ENCODE results near the gene BCL6B.

BCL6B gene

GRCh38 chr17:6994666-6995256, 28.1 kb upstream of the BCL6B start:
- no peak for TF ChIP-seq CTCF (IDR thresholded peaks at IDR 0.05; ENCODE audit: extremely low read depth, missing control alignments)
- DNase-seq (ENCODE audit: low spot score): no peak

- peak; percentile 25 for DNase-seq (ENCODE audit: low spot score)
- no peak for TF ChIP-seq CTCF (IDR thresholded peaks at IDR 0.05; ENCODE audit: extremely low read depth, missing control alignments)
Observed at GRCh38 chr17:6995500-6996255, 27.2 kb upstream of the BCL6B start, which contains the start of gene ALOX12. Gene ALOX12 (plus strand): TSS chr17:6996049. CDS start chr17:6996118, 69 bp downstream.

GRCh38 chr17:6996256-6997011, 26.4 kb upstream of the BCL6B start:
- no peak for TF ChIP-seq CTCF (IDR thresholded peaks at IDR 0.05; ENCODE audit: extremely low read depth, missing control alignments)
- DNase-seq (ENCODE audit: low spot score): no peak

DNA sequence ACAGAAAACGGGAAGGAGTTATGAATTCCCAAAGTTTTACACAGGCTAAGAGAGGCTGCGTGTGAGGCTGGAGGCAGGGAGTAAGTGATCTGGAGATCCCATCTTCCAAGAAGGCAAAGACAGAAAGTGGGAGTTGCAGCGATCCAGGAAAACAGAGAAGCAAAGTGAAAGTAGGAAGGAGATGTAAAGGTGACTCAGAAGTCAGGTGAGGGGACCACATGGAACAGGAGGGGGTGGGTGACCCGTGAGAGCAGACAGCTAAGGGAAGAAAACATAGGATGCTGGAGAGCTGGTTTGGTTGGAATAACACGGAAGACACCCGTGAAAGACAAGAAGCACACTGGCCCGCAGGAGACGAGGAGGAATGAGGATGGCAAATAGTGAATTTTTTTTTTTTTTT, 25.7 kb upstream of the BCL6B start:
- DNase-seq (ENCODE audit: low spot score): no peak

DNA sequence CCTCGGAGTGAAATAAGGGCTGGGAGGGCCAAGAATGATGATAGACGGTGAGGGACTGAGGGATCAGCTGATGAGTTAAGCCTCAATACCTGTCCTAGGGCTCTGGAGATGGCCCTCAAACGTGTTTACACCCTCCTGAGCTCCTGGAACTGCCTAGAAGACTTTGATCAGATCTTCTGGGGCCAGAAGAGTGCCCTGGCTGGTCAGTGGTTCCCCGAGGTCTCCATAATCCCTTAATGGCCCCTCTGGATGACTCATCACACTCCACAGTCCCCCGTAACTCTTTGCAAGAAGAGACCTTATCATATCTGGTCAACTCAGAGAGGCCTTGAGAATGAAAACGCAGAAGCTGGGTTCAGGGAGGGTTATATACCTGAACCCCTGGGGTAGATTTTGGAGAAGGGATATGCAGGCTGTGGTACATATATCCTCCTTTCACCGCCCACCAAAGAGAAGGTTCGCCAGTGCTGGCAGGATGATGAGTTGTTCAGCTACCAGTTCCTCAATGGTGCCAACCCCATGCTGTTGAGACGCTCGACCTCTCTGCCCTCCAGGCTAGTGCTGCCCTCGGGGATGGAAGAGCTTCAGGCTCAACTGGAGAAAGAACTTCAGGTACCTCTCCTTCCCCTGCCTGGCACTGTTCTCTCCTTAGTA, 23.9 kb upstream of the BCL6B start:
- no peak for DNase-seq (ENCODE audit: low spot score)
- no peak for TF ChIP-seq CTCF (IDR thresholded peaks at IDR 0.05; ENCODE audit: extremely low read depth, missing control alignments)

More for the DNA sequence above, 25.7 kb upstream of the BCL6B start:
- TF ChIP-seq CTCF (IDR thresholded peaks at IDR 0.05; ENCODE audit: extremely low read depth, missing control alignments): no peak

- no peak for DNase-seq (ENCODE audit: low spot score)
- TF ChIP-seq CTCF (IDR thresholded peaks at IDR 0.05; ENCODE audit: extremely low read depth, missing control alignments): peak; percentile 38
Observed at GRCh38 chr17:7001318-7001961, 21.4 kb upstream of the BCL6B start.
